ENCODE data around the gene SLC12A8.

SLC12A8 gene

DNA sequence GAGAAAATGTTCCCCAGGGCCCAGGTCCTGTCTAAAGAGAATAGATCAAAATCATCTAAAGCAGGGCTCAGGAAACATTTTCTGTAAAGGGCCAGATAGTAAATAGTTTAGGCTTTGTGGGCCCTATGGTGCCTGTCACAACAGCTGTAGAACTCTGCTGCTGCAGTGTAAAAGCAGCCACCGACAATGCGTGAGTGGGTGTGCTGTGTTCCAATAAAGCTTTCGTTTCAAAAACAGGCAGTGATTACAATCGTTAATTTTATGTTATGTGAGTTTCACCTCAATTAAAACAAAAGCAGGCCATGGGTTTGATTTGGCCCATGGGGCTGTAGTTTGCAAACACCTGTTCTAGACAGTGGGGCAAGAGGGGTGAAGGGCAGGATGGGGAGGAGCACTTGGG is 144.3 kb downstream of the SLC12A8 start:
- no peak for TF ChIP-seq ZFX (IDR thresholded peaks at IDR 0.05)
- TF ChIP-seq, protein P1, sequence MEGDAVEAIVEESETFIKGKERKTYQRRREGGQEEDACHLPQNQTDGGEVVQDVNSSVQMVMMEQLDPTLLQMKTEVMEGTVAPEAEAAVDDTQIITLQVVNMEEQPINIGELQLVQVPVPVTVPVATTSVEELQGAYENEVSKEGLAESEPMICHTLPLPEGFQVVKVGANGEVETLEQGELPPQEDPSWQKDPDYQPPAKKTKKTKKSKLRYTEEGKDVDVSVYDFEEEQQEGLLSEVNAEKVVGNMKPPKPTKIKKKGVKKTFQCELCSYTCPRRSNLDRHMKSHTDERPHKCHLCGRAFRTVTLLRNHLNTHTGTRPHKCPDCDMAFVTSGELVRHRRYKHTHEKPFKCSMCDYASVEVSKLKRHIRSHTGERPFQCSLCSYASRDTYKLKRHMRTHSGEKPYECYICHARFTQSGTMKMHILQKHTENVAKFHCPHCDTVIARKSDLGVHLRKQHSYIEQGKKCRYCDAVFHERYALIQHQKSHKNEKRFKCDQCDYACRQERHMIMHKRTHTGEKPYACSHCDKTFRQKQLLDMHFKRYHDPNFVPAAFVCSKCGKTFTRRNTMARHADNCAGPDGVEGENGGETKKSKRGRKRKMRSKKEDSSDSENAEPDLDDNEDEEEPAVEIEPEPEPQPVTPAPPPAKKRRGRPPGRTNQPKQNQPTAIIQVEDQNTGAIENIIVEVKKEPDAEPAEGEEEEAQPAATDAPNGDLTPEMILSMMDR (conservative IDR thresholded peaks at IDR 0.05): no peak
- H3K27ac ChIP-seq: no peak overlapping the region

DNA sequence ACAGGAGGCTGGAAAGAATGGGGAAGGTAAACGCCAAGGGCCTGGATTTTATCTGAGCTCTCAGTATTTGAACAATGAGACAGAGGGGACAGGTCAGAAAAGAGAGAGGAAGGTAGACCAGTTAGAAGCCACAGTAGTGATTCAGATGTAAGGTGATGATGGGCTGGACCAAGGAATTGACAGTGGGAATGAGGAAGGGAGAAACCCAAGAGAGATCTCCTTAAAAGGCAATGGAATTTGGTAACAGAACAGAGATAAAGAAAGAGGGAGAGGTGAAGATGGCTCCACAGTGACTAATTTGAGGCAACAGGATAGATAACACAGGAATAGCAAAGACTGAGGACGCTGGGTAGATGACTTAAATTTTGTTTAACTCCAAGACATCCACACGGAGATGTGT is 145.3 kb downstream of the SLC12A8 start:
- H3K27ac ChIP-seq: no peak overlapping the region
- TF ChIP-seq ZFX (IDR thresholded peaks at IDR 0.05): no peak
- TF ChIP-seq, protein P1 (conservative IDR thresholded peaks at IDR 0.05): no peak

DNA sequence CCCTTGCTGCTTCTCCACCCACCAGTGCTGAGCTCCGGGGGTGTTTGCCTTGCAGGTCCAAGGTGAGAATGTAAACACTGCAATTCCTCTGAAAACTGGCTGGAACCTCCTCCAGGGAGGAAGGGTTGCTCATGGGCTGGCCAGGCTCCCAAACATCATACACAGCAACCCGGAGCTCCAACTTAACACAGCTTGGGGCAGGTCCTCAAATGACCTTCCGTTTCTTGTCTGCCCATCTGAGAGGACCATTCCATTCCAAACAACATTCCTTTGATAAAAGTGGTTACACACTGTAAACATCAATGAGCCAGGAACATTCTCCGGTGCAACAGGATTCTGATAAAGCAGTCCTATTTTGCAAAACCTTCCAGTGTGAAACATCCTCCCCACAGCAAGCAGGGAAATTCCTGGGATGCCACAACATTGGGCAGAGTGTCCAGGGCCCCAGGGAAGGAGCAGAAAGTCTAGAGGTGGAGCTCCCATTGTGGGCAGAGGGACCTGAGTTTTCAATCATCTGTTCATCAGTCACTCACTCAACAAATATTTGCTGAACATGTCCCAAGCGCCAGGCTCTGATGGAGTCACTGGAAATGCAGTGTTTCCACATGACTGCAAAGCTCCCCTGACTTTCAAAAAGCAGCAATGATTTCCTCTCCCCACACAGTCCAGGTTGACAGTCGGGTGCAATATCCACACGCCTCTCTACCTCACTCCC is 149.5 kb downstream of the SLC12A8 start:
- no peak for TF ChIP-seq ZFX (IDR thresholded peaks at IDR 0.05)
- TF ChIP-seq, protein P1 (conservative IDR thresholded peaks at IDR 0.05): no peak
- peak overlapping the region; percentile 60 for H3K27ac ChIP-seq

DNA sequence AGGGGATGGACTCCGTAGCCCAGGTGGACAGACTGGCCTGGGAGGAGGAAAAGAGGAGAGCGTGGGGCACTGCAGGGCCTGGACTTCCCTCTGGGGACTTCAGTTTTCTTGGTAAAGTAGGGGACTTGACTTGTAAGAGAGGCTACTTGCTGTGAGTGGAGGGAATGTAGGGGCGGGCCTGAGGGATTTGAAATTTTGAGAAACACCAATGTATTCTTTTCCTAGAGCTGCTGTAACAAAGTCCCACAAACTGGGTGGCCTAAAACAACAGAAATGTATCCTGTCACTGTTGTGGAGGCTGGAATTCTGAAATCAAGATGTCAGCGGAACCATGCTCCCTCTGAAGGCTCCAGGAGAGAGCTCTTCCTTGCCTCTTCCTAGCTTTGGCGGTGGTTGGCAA is 150.9 kb downstream of the SLC12A8 start:
- TF ChIP-seq, protein P1 (conservative IDR thresholded peaks at IDR 0.05): no peak
- TF ChIP-seq ZFX (IDR thresholded peaks at IDR 0.05): no peak
- H3K27ac ChIP-seq: peak overlapping the region; percentile 22; the same call in 1 of the 2 replicates

DNA sequence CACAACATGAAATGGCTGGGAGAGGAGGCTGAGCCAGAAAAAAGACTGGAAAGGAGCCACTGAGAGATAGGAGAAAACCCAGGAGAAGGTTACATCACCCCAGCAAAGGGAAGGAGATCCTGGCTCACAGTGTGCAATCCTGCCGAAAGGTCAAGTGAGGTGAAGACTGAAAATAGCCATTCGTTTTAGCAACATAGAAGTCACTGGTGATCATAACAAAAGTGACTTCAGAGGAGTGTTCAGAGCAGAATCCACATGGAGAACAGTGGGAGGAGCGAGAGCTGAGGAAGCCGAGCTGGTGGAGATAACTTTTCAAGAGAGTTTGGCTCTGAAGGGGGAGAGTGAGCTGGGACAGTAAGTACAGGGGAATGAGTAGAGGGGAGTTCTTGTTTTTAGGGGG is 151.4 kb downstream of the SLC12A8 start:
- peak overlapping the region; percentile 22; the same call in 1 of the 2 replicates for H3K27ac ChIP-seq
- no peak for TF ChIP-seq ZFX (IDR thresholded peaks at IDR 0.05)
- TF ChIP-seq, protein P1 (conservative IDR thresholded peaks at IDR 0.05): no peak

DNA sequence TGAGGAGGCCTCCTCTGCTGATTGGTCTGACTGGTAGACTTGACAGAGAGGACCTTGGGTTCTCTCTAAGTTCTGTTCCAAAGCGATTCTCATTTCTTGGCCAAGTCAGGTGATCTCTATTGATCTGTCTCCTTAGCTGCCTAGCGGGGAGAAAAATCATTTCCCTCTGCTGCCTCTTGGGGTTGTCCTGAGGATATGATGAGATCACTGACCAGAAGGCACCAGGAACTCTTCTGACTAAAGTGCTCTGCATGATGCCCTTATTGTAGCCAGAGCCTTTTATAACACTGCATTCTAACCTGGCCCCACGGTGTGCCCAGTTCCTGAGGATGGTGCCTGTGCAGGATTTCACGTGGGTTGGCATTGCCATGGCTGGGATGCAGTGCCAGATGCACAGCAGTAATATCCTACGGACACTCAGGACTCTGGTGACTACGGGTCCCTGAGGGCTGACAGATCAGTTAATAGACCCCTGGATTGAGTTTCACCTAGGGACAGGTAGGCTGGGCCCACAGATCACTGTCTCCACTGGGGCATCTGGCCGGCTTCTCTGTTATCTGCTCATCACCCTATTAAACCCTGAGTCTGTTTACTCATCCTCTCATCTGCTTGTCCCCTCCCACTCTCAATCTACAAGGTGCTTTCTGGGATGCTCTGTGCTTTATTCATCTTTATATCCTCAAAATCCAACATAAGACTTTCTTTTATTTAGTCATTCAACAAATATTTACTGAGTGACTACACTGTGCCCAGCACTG is 152.9 kb downstream of the SLC12A8 start:
- TF ChIP-seq, protein P1 (conservative IDR thresholded peaks at IDR 0.05): no peak; the same call in 1 of the 2 replicates
- TF ChIP-seq ZFX (IDR thresholded peaks at IDR 0.05): no peak
- peak overlapping the region; percentile 18; the same call in 1 of the 2 replicates for H3K27ac ChIP-seq

DNA sequence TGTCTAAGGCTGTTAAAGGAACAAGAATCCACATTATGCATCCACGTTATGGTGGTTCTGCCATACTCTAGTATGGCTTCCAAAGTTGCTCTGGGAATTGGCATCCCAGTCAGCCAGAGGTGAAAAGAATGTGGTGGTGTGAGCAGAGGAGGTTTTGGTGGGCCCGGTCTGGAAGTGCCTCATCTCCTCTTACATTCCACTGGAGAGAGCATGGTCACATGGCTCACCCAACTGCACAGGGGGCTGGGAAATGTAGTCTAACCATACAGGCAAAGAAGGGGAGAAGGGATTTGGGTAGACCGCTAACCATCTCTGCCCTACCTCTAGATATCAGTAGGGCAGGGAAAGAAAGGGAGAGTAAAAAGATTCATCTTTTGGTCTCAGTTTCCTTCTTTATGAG is 153.6 kb downstream of the SLC12A8 start:
- TF ChIP-seq, protein P1 (conservative IDR thresholded peaks at IDR 0.05): no peak
- no peak for TF ChIP-seq ZFX (IDR thresholded peaks at IDR 0.05)
- peak overlapping the region; percentile 18; the same call in 1 of the 2 replicates for H3K27ac ChIP-seq

Measured in C4-2B (cell line).